Measurements from ENCODE around the gene CCDC187. TPM values are rescaled to one million over a fixed set of nuclear protein-coding genes. Genes with fewer than 3 reads are reported as not detected.

Gene CCDC187
- total RNA-seq, 4 donors from 2014 or later, result 0.13 to 0.45 TPM; not detected in 2

DNA sequence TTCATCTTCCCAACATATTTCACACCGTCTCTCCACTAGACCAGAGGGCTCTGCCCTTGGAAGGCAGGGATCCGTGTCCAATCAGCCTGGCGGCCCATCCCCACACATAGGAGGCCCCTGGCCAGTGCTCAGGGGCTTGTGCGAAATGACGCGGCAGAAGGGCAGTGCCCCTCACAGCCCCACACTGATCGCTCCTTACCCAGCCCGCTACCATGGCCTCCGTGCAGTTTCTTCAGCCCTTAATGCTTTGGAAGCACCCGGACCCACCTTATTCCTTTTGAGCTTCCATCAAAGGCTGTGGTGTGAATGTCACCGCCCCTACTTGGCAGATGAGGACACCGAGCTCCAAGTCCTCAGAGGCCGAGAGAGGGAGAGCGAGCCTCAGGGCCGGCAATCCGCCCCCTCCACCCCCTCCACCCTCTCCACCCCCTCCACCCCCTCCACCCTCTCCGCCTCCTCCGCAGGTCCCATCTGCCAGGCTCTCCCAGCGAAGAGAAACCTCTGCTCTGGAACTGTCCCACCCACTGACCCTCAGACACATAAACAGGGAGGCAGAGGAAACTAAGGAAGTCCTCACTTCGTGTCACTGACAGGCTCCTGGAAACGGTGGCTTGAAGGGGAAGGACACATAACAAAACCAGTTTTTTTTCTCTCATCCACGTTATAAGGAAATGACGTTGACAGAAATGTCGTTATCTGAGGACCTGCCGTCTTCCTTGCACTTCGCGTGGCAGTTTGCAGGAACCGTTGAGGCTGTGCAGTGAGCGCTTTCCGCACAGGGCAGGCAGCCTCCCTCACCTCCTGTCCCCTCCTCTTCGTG, 72.2 kb downstream of the CCDC187 start:
- peaks cover 19% of the 10 kb centered on the region for H3K36me3 ChIP-seq
- no peak for DNase-seq (ENCODE audit: low spot score in 2 of 2)
- H3K27ac ChIP-seq, result no peak overlapping the region
- WGBS, result 82% methylated on average over 31 of the region's 31 CpGs
- no peak overlapping the region for H3K4me3 ChIP-seq
- no peaks in the 10 kb centered on the region for H3K27me3 ChIP-seq
- peaks cover 7% of the 10 kb centered on the region for H3K4me1 ChIP-seq
- H3K9me3 ChIP-seq, result no peaks in the 10 kb centered on the region
- TF ChIP-seq CTCF (IDR thresholded peaks at IDR 0.05) (no peak), POLR2AphosphoS5 (IDR thresholded peaks at IDR 0.05) (no peak), POLR2A (IDR thresholded peaks at IDR 0.05) (no peak), EP300 (IDR thresholded peaks at IDR 0.05) (no peak)

GRCh38 chr9:136230773-136231172, 73.1 kb downstream of the CCDC187 start:
- Histone ChIP-seq H3K4me3 (no peak overlapping the region), H3K4me1 (peaks cover 16% of the 10 kb centered on the region), H3K9me3 (no peaks in the 10 kb centered on the region), H3K27me3 (no peaks in the 10 kb centered on the region), H3K36me3 (peaks cover 10% of the 10 kb centered on the region), H3K27ac (no peak overlapping the region)
- WGBS, result 91% methylated on average over 9 of the region's 9 CpGs
- DNase-seq (ENCODE audit: low spot score in 2 of 2), result no peak
- TF ChIP-seq CTCF (IDR thresholded peaks at IDR 0.05) (no peak), POLR2AphosphoS5 (IDR thresholded peaks at IDR 0.05) (no peak), POLR2A (IDR thresholded peaks at IDR 0.05) (no peak), EP300 (IDR thresholded peaks at IDR 0.05) (no peak)

GRCh38 chr9:136230365-136230764, 73.5 kb downstream of the CCDC187 start:
- 88% methylated on average over 10 of the region's 10 CpGs for WGBS

GRCh38 chr9:136229096-136230065, 74.5 kb downstream of the CCDC187 start:
- 83% methylated on average over 33 of the region's 33 CpGs for WGBS
- DNase-seq (ENCODE audit: low spot score in 2 of 2), result no peak
- H3K4me1 ChIP-seq, result peaks cover 21% of the 10 kb centered on the region
- H3K27me3 ChIP-seq, result no peaks in the 10 kb centered on the region
- TF ChIP-seq EP300 (IDR thresholded peaks at IDR 0.05), result no peak
- H3K9me3 ChIP-seq, result no peaks in the 10 kb centered on the region
- no peak overlapping the region for H3K4me3 ChIP-seq
- H3K27ac ChIP-seq, result no peak overlapping the region
- peaks cover 7% of the 10 kb centered on the region for H3K36me3 ChIP-seq

More at GRCh38 chr9:136230365-136230764, 73.5 kb downstream of the CCDC187 start:
- no peaks in the 10 kb centered on the region for H3K9me3 ChIP-seq
- H3K4me3 ChIP-seq, result no peak overlapping the region
- H3K36me3 ChIP-seq, result peaks cover 8% of the 10 kb centered on the region
- peaks cover 19% of the 10 kb centered on the region for H3K4me1 ChIP-seq
- H3K27me3 ChIP-seq, result no peaks in the 10 kb centered on the region
- no peak for TF ChIP-seq POLR2AphosphoS5 (IDR thresholded peaks at IDR 0.05)
- no peak for TF ChIP-seq CTCF (IDR thresholded peaks at IDR 0.05)
- TF ChIP-seq POLR2A (IDR thresholded peaks at IDR 0.05), result no peak
- no peak for TF ChIP-seq EP300 (IDR thresholded peaks at IDR 0.05)
- H3K27ac ChIP-seq, result no peak overlapping the region
- no peak for DNase-seq (ENCODE audit: low spot score in 2 of 2)

DNA sequence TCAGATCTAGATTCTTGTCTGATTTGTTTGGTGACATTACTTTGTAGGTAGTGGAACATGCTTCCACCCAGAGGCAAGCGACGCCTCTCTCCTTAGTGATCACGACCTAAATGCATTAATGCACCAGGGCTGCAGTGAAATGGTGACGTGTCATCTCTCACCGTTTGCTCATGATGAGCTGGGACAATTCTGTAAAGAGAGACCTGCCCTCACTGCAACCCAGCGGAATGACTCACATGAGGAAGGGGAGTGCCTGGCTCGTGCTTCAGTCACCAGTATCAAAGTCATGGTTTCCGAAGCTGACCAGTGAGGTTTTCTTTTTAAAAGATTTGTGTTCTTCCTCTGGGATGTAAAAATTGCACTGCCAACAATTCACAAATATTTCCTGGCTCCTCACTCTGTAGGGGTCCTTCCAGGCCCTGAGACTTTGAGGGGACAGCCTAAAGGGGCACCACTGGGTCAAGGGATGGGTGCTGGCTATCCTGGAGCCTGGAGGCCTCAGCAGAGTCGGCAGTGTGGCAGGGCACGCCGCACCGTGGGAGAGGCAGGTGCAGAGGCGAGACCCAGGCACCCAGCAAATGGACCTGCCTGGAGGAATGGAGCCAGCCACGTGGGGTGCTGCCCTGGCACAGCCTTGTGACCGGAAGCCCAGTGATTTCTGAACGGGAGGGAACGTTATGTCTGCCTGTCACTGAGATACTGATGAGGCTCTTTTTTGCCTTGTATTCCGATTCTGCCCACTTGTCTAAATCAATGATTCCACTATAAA, 75.6 kb downstream of the CCDC187 start:
- Histone ChIP-seq H3K27ac (no peak overlapping the region), H3K4me3 (no peak overlapping the region), H3K9me3 (no peaks in the 10 kb centered on the region), H3K36me3 (peaks cover 16% of the 10 kb centered on the region), H3K4me1 (peaks cover 21% of the 10 kb centered on the region), H3K27me3 (no peaks in the 10 kb centered on the region)
- no peak for DNase-seq (ENCODE audit: low spot score in 2 of 2)
- WGBS, result 61% methylated on average over 18 of the region's 18 CpGs
- TF ChIP-seq POLR2AphosphoS5 (IDR thresholded peaks at IDR 0.05) (no peak), POLR2A (IDR thresholded peaks at IDR 0.05) (no peak), CTCF (IDR thresholded peaks at IDR 0.05) (no peak), EP300 (IDR thresholded peaks at IDR 0.05) (no peak)
